RCC 7860 (cell line): Measurements from ENCODE around the gene SH3BGRL3.
A peak's percentile ranks its signal among the peaks of the same experiment; 100 is the strongest.
"Not testable (repeated sequence)": the region's sequence is repeated elsewhere in the genome, so short reads cannot be mapped to it uniquely, and the experiment has no call there.

Experiments used
- DNase-seq: peaks from one replicate; pipeline ENCODE4 v3.0.0-alpha.2; 2015; ENCODE audit warnings: low spot score
- FAIRE-seq: peaks from 2 replicates; lab custom pipeline; 2012; peaks lifted over from hg19 to GRCh38; lab: Jason Lieb, UNC

Gene SH3BGRL3

DNA sequence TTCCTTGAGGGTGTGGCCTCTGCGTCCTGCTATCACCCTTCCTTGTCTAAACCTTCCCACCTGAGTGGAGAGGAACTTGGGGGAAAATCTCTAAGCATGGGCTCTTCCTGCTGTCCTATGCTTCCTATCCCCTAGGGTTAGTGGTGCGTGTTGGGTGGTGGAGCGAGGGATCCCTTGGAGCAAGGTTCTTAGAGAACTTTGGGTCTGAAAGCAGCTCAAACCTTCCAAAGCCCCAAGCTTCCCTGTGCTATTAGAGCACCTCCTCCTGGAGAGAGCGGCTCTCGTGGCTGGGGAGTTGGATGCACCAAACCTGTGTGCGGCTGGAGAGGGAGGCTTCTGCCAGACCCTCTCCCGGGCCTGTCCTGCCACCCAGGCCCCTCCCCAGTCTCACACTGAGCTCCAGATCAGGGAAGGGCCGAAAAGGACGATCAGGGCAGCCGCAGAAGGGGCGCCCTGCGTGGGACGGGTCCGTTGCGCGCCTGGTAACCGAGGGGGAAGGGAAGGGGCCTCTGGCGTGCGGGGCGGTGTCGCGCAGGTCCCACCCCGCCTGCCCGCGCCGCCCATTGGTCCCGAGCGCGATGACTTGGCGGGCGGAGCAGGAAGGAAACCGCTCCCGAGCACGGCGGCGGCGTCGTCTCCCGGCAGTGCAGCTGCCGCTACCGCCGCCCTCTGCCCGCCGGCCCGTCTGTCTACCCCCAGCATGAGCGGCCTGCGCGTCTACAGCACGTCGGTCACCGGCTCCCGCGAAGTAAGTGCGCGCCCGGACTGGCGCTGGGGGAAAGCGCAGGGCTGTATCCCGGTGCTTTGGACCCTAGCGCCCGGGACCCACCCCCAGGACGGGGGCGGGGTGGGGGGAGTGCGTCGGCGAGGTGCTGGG is at the start of gene SH3BGRL3:
Gene SH3BGRL3 (plus strand): TSS at position 631 of the 877 bp plus-strand sequence. CDS start 70 bp downstream, at position 701.
- peak; percentile 73 for DNase-seq
- FAIRE-seq: no peak

- FAIRE-seq, DNase-seq: not testable (repeated sequence)
Measured at GRCh38 chr1:26230682-26231081, 49.2 kb upstream of the SH3BGRL3 start.

GRCh38 chr1:26233903-26234643 is 45.8 kb upstream of the SH3BGRL3 start, which contains the start of gene CEP85:
Gene CEP85, plus strand, starts transcription at chr1:26234200. Its CDS starts 5,584 bp downstream, at chr1:26239784.
- peak; percentile 91 for FAIRE-seq
- peak; percentile 95 for DNase-seq

DNA sequence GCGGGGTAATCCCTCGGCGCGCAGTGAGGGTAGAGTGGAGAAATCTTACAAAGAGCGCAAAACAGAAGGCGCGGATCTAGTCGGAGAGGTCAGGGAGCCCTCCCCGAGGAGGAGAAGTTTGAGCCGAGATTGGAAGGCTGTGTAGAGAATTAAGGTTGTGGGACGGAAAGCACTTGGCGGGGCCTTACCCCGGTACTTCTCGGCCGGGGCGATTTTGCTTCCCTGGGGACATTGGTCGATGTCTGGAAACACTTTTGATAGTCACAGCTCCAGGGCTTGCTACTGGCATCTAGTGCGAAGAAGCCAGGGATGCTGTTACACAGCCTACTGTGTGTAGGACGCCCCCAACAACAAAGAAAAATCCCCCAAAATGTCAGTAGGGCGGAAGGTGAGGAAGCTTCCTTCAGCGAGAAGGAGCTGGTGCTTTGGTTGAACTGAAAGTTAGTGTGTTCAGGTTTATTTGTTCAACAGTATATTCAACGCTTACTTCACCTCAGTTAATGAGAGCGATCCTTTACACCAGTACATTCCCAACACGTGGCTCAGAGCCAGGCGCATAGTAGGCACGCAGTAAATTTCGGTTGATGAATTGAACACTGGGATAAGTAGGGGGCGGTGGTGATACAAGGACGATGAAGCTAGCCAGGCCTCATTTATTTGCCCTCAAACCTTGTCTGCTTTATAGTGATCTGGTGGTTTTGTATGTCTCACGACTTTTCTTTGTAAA is 45.1 kb upstream of the SH3BGRL3 start:
- no peak for FAIRE-seq
- DNase-seq: no peak

DNA sequence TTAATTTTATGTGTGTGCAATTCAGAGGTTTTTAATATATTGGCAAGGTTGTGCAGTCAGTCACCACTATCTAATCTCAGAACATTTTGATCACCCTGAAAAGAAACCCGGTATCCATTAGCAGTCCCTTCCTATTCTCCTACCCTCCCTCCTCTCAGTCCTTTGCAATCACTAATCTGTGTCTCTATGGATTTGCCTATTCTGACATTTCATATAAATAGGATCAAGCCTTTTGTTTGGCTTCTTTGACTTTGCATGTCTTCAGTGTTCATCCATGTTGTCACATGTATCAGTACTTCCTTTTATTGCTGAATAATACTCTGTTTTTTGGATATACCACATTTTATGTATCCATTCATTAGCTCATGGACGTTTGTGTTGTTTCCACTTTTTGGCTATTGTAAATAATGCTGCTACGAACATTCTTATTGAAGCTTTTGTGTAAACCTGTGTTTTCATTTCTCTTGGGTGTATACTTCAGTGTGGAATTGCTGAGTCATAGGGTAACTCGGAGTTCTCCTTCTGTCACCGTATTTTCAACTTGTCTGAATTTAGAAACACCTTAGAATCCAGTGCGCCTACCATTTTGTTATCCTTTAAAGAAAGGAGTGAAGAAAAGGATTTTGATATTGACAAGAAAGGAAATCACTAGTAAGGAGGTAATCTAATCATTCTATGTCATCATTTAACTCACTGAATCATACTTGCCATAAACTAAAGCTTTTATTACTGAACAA is 42.5 kb upstream of the SH3BGRL3 start:
- FAIRE-seq: peak; percentile 39
- no peak for DNase-seq

- FAIRE-seq: no peak
- no peak for DNase-seq
Measured at GRCh38 chr1:26239936-26240335, 40.0 kb upstream of the SH3BGRL3 start.

GRCh38 chr1:26252718-26253117 is 27.2 kb upstream of the SH3BGRL3 start:
- DNase-seq: no peak
- no peak for FAIRE-seq

DNA sequence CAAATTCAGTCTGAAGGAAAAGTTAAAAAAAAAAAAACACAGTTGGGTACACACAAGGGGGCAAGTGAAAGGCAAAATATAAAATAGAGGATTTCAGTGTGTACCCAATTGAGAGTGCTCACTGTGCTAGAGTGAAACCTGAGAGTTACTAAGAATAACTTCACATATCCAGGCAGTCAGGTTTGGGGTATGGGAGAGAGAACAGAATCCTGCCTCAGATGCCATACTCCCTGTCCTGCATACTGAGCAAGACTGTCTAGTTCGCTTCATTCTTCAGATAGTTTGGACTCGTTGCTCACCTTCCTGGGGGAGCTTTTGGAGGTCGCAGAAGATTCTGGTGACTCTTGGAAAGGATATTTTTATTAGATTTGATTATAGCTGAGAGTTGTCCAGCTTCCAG is 25.5 kb upstream of the SH3BGRL3 start:
- DNase-seq (no peak), FAIRE-seq (no peak)

DNA sequence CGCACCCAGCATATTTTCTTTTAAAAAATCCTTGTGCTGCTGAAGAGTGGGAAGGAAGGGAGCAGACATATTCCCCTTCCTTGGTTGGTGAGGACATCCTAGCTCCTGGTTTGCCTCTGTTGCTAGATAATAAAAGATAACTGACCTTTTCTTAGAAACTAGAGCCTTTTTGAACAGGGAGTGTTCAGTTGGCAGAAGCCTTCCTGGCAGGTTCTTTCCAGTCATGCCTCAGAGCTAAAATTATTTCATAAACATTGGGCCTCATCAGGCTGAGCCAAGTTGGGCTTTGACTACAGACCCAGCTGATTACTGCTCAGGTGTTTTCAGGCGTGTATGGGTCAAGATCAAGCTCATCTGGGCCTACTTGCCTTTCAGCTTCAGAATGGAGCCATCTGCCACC is 22.7 kb upstream of the SH3BGRL3 start:
- FAIRE-seq: no peak
- no peak for DNase-seq

GRCh38 chr1:26259005-26259404 is 20.9 kb upstream of the SH3BGRL3 start:
- FAIRE-seq (no peak), DNase-seq (no peak)

- no peak for DNase-seq
- no peak for FAIRE-seq
Measured at GRCh38 chr1:26259578-26259977, 20.3 kb upstream of the SH3BGRL3 start.

- no peak for FAIRE-seq
Measured at GRCh38 chr1:26263212-26263611, 16.7 kb upstream of the SH3BGRL3 start.

DNA sequence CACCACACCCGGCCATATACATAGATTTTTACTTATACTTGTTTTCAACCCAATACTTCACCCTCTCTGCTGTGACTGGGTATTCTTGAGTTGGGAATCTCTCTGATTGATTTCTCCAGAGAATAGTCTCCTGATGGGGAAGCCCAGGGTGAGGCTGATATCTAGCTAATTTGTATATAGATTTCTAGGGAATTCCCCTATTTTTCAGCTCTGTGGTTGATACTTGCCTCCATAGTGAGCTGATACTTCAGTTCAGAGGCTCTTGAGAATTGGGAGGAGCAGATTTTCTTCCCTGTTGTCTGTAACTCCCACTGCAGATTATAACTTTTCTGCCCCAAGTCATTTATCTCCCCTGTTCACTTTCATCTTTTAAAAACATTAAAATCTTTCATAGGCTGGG is 14.5 kb upstream of the SH3BGRL3 start:
- DNase-seq (no peak), FAIRE-seq (no peak)

More at GRCh38 chr1:26263212-26263611, 16.7 kb upstream of the SH3BGRL3 start:
- DNase-seq: no peak

- FAIRE-seq (no peak), DNase-seq (no peak)
Measured at GRCh38 chr1:26268290-26269197, 11.3 kb upstream of the SH3BGRL3 start.

- FAIRE-seq (no peak), DNase-seq (no peak)
Measured at GRCh38 chr1:26269198-26269550, 10.7 kb upstream of the SH3BGRL3 start.

DNA sequence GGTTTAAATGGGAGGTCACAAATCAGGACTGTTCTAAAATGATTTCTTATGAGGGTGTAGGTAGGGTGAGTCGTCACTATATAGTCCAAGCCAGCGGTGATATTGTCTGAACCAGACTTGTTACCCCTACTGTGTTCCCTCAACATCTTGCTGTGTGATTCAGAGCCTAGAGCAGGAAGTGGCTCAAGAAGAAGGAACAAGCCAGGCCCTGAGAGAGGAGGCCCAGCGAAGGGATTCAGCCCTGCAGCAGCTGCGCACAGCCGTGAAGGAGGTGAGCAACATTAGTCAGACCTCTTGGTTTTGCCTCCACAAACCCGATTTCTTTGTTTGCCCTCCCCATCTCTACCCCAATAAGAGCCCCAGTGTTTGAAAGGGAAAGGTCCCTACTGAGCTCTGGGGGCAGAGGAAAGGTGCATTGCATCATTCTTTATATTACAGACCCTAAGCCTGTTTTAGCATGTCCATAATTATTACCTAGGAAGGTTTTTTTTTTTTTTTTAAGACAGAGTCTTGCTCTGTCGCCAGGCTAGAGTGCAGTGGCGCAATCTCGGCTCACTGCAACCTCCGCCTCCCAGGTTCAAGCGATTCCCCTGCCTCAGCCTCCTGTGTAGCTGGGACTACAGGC is 5.0 kb upstream of the SH3BGRL3 start:
- DNase-seq: peak; percentile 51
- no peak for FAIRE-seq

- DNase-seq (peak; percentile 94), FAIRE-seq (peak; percentile 89)
Measured at GRCh38 chr1:26275580-26276431, 4.1 kb upstream of the SH3BGRL3 start.

GRCh38 chr1:26276432-26276838 is 3.5 kb upstream of the SH3BGRL3 start:
- DNase-seq (no peak), FAIRE-seq (no peak)
